ENCODE measurements around the gene PPP2R2B. TPM values are rescaled to one million over a fixed set of nuclear protein-coding genes. Genes with fewer than 3 reads are reported as not detected.

PPP2R2B gene
- total RNA-seq, 2 experiments from 2014 or later = 1.0 to 1.1 TPM

DNA sequence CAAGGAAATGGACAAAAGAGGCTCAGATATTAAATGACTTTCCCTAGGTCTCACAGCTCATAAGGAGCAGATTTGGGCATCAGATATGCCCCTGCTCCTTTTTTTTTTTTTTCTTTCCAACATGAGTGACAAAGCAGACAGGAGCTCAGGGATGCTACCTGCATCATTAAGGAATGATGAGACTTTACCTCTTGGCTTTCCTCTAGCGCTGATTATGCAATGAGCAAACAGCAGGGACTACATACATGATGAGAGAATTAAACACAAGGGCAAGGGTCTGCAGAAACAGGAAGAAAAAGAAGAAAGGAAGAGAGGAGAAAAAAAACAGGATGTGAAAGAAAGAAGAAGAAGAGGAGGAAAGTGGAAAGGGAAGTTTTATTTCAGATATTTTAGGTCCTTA, 179.9 kb downstream of the PPP2R2B start:
- CTCF ChIA-PET = interaction anchor here (0.7 kb wide), 1 partner anchor 36 kb away, joined by 3 read pairs; no protein-coding TSS in a partner anchor
- intact Hi-C loops (cut with micrococcal nuclease) = no loop called here

DNA sequence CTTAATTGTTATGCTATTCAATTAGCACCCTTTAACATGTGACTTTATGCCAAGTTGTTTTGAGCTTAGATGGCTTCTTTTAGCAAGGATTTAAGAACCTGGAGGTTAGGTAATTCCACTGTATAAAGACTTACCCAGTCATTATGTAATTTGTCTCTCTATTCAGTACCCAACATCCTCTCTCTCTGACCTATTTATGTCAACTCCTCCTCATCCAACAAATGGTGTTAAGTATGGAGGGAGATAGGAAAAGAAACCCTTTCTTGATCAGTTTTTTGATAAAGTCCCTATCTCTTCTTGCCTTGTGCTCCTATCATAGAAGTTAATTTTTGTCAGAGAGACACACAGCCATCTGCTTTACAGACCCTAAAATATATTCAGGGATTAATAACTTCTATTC, 181.3 kb downstream of the PPP2R2B start:
- H3K27me3 Mint-ChIP-seq = no peaks in the 10 kb centered on the region
- CTCF ChIA-PET = no interaction called here
- no peak for DNase-seq
- intact Hi-C loops (cut with micrococcal nuclease) = no loop called here
- no peaks in the 10 kb centered on the region for H3K36me3 Mint-ChIP-seq
- no peaks in the 10 kb centered on the region for H3K9me3 Mint-ChIP-seq
- H3K4me1 Mint-ChIP-seq (ENCODE audit: low read depth) = no peaks in the 10 kb centered on the region
- POLR2A ChIA-PET = no interaction called here
- H3K27ac Mint-ChIP-seq = no peak overlapping the region
- no peak overlapping the region for H3K4me3 Mint-ChIP-seq

More for the DNA sequence above, 179.9 kb downstream of the PPP2R2B start:
- Mint-ChIP-seq H3K4me3 (no peak overlapping the region), H3K36me3 (no peaks in the 10 kb centered on the region), H3K27ac (no peak overlapping the region), H3K27me3 (no peaks in the 10 kb centered on the region), H3K4me1 (ENCODE audit: low read depth) (no peaks in the 10 kb centered on the region), H3K9me3 (no peaks in the 10 kb centered on the region)
- DNase-seq = no peak
- POLR2A ChIA-PET = no interaction called here

DNA sequence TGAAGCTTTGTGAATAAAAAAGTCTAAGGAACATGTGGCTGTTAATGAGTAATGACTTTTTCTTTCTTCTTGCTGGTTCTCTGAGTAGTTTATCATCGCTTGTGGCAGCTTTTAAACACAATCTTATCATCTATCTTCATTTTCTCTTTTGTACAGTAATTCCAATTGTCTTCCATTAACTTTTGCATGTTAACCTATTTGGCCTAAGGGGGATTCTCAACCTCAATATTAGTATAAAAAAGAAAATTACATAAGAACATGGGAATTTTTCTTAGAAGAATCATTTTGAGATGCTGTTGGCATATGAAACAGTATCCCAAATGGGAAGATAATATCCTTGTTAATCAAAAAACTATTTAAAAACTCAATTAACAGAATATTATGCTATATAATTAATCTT, 182.9 kb downstream of the PPP2R2B start:
- H3K27ac Mint-ChIP-seq = no peak overlapping the region
- no peaks in the 10 kb centered on the region for H3K4me1 Mint-ChIP-seq (ENCODE audit: low read depth)
- CTCF ChIA-PET = no interaction called here
- H3K36me3 Mint-ChIP-seq = no peaks in the 10 kb centered on the region
- no peak for DNase-seq
- no peak overlapping the region for H3K4me3 Mint-ChIP-seq
- intact Hi-C loops (cut with micrococcal nuclease) = no loop called here
- H3K9me3 Mint-ChIP-seq = no peaks in the 10 kb centered on the region
- POLR2A ChIA-PET = no interaction called here
- H3K27me3 Mint-ChIP-seq = no peaks in the 10 kb centered on the region

DNA sequence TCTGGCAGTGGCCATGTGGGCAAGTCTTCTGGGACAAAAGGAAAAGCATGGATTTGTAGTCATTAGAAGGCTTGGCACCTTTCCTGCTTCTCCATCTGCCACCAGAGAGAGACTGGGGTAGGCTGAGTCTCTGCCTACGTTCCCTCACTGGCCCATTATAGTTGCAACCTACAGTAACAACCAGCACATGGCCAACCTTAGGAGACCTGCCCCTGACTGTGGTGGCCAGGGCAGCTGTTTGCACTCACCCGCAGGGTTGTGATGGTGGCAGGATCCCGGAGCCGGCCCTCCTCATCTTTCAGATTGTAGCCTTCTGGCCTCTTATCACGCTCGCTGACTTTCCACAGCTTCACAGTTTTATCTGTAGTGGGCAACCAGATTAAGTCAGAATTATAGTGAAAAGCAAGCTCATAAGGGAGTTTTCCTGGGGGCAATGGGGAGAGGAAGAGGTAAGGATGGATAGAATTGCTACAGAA, 187.6 kb downstream of the PPP2R2B start:
- H3K27me3 Mint-ChIP-seq = no peaks in the 10 kb centered on the region
- POLR2A ChIA-PET = no interaction called here
- no peaks in the 10 kb centered on the region for H3K4me1 Mint-ChIP-seq (ENCODE audit: low read depth)
- intact Hi-C loops (cut with micrococcal nuclease) = no loop called here
- H3K9me3 Mint-ChIP-seq = no peaks in the 10 kb centered on the region
- CTCF ChIA-PET = no interaction called here
- no peak overlapping the region for H3K27ac Mint-ChIP-seq
- no peak for DNase-seq
- no peak overlapping the region for H3K4me3 Mint-ChIP-seq
- H3K36me3 Mint-ChIP-seq = no peaks in the 10 kb centered on the region

DNA sequence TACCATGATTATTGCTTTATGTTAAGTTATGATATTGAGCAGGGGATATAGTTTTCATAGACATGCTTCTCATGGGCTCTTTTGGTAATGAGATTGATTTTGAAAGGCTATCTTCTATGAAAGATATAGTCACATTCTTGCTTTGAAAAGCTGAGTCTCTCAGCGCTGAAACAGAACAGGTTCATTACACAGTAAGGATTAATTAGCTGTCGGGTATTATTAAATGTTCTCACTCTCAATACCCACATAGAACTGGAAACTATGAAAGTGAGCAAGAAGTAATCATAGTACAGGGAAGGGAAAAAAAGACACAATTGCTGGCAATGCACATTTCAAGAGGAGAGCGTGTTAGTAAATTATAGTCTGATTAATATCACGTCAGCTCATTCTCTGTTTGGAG, 190.9 kb downstream of the PPP2R2B start:
- Mint-ChIP-seq H3K27ac (no peak overlapping the region), H3K4me1 (ENCODE audit: low read depth) (no peaks in the 10 kb centered on the region), H3K36me3 (no peaks in the 10 kb centered on the region), H3K27me3 (no peaks in the 10 kb centered on the region), H3K9me3 (no peaks in the 10 kb centered on the region), H3K4me3 (no peak overlapping the region)
- intact Hi-C loops (cut with micrococcal nuclease) = no loop called here
- ChIA-PET POLR2A (no interaction called here), CTCF (no interaction called here)
- DNase-seq = no peak

DNA sequence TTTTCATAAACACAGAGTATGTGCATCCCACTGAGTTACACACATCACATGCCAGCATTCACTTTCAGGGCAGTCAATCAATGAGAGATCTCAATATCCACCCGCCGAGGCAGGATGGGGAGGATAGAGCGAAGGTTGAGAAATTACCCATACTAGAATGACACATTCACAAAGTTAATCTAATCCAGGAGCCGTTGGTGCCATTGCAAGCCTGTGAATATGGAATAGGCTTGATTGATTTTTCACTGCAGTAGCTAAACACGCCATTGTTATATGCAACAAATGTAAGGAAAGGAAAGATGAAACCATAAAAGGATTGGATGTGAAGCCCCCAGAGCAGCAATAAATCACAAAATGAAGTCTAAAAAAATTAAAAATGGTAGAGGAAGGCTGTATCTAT, 194.7 kb downstream of the PPP2R2B start:
- DNase-seq = no peak
- Mint-ChIP-seq H3K27ac (no peak overlapping the region), H3K27me3 (no peaks in the 10 kb centered on the region), H3K4me1 (ENCODE audit: low read depth) (no peaks in the 10 kb centered on the region), H3K36me3 (no peaks in the 10 kb centered on the region), H3K9me3 (no peaks in the 10 kb centered on the region), H3K4me3 (no peak overlapping the region)
- intact Hi-C loops (cut with micrococcal nuclease) = no loop called here
- ChIA-PET POLR2A (no interaction called here), CTCF (no interaction called here)

DNA sequence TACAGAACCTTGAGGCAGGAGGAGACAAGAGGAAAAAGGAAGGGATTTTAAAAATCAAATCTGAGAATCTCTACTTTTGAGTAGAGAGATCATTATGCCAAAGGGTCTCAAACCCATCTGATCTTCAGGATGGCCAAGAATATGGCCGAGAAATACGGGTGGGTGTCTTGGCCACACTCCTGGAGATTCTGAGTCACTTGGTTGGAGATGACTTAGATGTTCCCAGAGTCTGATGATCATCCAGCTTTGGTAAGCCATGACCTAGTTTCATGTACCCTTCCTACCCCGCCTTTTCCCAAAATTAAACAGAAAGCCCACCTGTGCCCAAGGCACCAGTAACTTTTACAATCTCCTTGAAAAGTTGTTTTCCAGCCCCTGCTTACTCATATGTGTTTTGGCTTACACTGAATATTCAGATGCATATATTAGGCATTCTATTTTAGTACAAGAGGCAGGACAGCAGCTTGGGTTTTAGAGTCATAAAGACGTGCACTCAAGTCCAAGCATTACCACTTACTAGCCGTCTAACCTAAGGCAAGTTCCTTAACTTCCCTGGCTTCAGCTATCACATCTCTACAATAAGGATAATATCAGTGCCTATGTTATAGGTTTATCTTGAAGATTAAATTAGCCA, 195.5 kb downstream of the PPP2R2B start:
- no peak for DNase-seq
- ChIA-PET POLR2A (no interaction called here), CTCF (no interaction called here)
- Mint-ChIP-seq H3K27me3 (no peaks in the 10 kb centered on the region), H3K36me3 (no peaks in the 10 kb centered on the region), H3K27ac (no peak overlapping the region), H3K4me1 (ENCODE audit: low read depth) (no peaks in the 10 kb centered on the region), H3K9me3 (no peaks in the 10 kb centered on the region), H3K4me3 (no peak overlapping the region)
- intact Hi-C loops (cut with micrococcal nuclease) = no loop called here

DNA sequence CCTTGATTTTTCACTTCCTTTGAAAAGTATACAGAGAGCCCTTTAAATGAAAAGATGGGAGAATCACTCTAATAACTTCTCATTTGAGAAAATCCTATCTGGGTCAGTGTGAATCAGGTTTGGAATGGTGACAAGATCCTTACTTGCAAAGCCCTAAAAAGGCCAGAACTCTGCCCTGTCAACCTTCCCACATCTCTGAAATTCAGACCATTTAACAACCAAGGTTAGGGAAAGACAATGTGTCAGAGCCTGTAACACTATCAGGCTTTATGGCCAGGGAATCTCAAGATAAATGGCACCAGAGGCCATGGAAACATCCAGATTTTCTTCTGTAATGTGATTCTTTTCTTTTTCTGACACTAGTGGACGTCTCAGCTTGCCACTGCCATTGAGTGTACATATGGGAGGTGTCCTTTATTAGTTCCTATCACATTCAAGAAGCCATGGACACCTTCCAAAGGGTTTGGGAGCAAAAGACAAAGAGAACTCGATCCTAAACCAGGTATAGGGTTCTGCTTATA, 196.9 kb downstream of the PPP2R2B start:
- Mint-ChIP-seq H3K27ac (no peak overlapping the region), H3K36me3 (no peaks in the 10 kb centered on the region), H3K4me1 (ENCODE audit: low read depth) (no peaks in the 10 kb centered on the region), H3K4me3 (no peak overlapping the region), H3K9me3 (no peaks in the 10 kb centered on the region), H3K27me3 (no peaks in the 10 kb centered on the region)
- CTCF ChIA-PET = no interaction called here
- POLR2A ChIA-PET = no interaction called here
- intact Hi-C loops (cut with micrococcal nuclease) = no loop called here
- DNase-seq = no peak

DNA sequence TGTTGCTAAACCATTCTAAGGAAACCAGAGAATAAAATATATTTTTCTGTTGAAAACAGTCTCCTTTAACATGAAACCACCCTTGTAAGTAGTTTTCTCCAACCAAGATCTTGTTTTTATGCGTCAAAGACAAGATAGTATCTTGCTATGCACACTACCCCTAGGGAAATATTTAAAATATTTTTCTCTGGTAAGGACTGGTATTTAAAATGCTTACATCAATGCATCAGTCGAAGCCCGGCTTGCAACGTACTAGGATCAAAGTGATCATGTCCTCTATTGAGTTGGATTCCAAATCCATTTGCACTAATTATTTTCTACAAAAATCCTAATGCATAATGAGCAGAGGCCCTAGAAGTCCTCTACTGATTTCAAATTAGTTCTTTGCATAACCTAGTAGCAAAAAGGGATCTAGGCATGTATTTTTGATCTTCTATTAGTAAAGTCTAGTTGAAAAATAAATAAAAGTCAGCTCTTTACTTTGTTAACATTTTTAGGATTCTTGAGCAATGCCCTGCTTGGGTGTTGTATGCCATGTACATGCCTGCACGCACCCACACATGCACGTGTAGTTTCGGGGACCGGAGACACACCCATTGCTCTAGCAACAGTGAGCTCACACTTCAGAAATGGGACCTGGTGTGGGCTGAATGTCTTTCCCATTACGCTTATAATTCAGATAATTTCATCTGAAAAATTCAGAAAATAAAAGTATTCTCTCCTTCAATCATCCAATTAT, 197.5 kb downstream of the PPP2R2B start:
- no peak for DNase-seq
- Mint-ChIP-seq H3K36me3 (no peaks in the 10 kb centered on the region), H3K27me3 (no peaks in the 10 kb centered on the region), H3K9me3 (no peaks in the 10 kb centered on the region), H3K4me1 (ENCODE audit: low read depth) (no peaks in the 10 kb centered on the region), H3K27ac (no peak overlapping the region), H3K4me3 (no peak overlapping the region)
- POLR2A ChIA-PET = no interaction called here
- CTCF ChIA-PET = no interaction called here
- intact Hi-C loops (cut with micrococcal nuclease) = no loop called here

DNA sequence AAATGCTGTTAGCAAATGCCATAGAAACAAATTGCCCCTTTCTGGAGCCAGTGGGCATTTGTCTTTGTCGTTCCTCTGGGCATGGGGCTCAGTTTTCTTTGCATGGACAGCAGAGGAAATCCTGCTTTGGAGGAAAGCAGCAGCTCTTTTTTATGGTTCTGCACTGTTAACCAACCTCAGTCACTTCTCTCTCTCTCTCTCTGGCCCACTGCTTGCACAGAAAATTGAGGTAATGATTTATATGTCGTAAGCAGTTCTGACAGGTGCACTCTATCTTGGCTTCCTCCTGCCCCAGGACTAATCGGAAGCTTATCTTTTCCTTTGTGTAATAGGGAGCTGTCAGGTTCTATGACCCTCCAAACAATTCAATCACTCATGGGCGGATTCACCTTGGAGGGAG, 202.9 kb downstream of the PPP2R2B start:
- intact Hi-C loops (cut with micrococcal nuclease) = no loop called here
- CTCF ChIA-PET = no interaction called here
- Mint-ChIP-seq H3K4me3 (no peak overlapping the region), H3K9me3 (no peaks in the 10 kb centered on the region), H3K4me1 (ENCODE audit: low read depth) (no peaks in the 10 kb centered on the region), H3K36me3 (no peaks in the 10 kb centered on the region), H3K27me3 (no peaks in the 10 kb centered on the region), H3K27ac (no peak overlapping the region)
- POLR2A ChIA-PET = no interaction called here
- DNase-seq = no peak

DNA sequence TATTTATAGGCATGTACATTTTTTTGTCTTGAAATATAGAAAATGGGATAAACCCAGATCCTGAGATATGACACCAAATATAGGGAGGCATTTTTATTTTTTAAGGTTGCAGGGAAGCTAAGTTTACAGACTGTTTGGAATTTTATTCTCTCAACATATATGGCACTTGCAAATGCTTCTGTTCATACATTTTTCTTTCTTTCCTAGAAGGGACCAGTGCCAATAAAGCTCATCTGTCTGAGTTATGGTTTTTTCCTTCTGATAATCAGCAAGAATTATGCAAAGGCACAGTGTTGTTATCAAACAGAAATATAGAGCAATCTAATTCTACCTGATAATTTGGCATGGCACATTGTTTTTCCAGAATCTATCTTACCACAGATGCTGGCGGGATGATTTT, 205.7 kb downstream of the PPP2R2B start:
- no peaks in the 10 kb centered on the region for H3K9me3 Mint-ChIP-seq
- H3K4me3 Mint-ChIP-seq = no peak overlapping the region
- intact Hi-C loops (cut with micrococcal nuclease) = no loop called here
- ChIA-PET CTCF (interaction anchor here (1.3 kb wide), 1 partner anchor 11 kb away, joined by 4 read pairs; no protein-coding TSS in a partner anchor), POLR2A (no interaction called here)
- no peaks in the 10 kb centered on the region for H3K27me3 Mint-ChIP-seq
- H3K4me1 Mint-ChIP-seq (ENCODE audit: low read depth) = no peaks in the 10 kb centered on the region
- no peak overlapping the region for H3K27ac Mint-ChIP-seq
- DNase-seq = no peak
- H3K36me3 Mint-ChIP-seq = no peaks in the 10 kb centered on the region

DNA sequence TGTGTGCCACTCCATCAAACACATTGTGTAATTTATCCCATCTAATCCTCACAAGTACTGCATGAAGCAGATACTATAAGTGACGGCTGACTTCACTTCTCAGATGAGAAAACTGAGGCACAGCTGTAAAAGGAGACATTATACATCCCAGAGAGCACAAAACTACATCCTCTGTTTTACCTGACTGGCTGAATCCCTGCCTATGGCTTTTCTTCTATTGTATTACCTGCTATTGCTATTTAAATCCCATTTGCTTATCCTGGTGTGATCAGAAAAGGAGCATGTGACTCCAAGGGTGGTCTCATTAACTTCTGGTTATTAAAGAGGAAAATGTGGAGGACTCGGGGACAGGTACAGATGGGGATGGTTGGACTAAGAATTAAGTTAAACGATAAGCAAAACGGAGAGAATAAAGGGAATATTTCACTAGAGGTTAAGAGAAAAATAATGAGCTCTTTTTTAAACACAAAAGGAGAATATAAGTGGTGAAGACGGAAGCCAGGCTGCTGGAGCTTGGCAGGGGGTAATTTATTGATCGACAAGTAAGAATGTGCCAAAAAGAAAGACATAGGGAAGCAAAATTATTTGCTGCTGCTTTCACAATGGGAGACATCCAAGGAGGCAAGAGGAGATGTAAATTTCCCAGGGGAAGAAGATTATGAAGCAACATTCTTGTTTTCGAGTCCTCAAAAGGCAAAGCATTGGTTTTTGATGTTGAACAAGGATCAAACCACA, 206.8 kb downstream of the PPP2R2B start:
- H3K4me1 Mint-ChIP-seq (ENCODE audit: low read depth) = no peaks in the 10 kb centered on the region
- DNase-seq = no peak
- CTCF ChIA-PET = interaction anchor here (0.7 to 1.3 kb wide), 2 partner anchors 10 to 136 kb away, joined by 3 to 4 read pairs; no protein-coding TSS in a partner anchor
- no peak overlapping the region for H3K4me3 Mint-ChIP-seq
- no peak overlapping the region for H3K27ac Mint-ChIP-seq
- no peaks in the 10 kb centered on the region for H3K9me3 Mint-ChIP-seq
- no peaks in the 10 kb centered on the region for H3K27me3 Mint-ChIP-seq
- POLR2A ChIA-PET = no interaction called here
- no peaks in the 10 kb centered on the region for H3K36me3 Mint-ChIP-seq
- intact Hi-C loops (cut with micrococcal nuclease) = no loop called here
